H54 (cell line): ENCODE data around the gene THAP8.

Experiments used
- DNase-seq: peaks from one replicate; pipeline ENCODE4 v3.0.0; 2011; ENCODE audit warnings: low spot score, mixed read lengths; ENCODE audit not compliant: insufficient read length
- FAIRE-seq: peaks from 3 replicates; lab custom pipeline; 2011; peaks lifted over from hg19 to GRCh38; lab: Jason Lieb, UNC
- POLR2A ChIP-seq: IDR thresholded peaks from 2 replicates; pipeline ENCODE4 v1.6.1; 2011; ENCODE audit warnings: low read depth, mild to moderate bottlenecking, low read length

THAP8 gene

GRCh38 chr19:36006955-36007354, 47.1 kb downstream of the THAP8 start:
- no peak for TF ChIP-seq POLR2A
- DNase-seq (no peak), FAIRE-seq (no peak)

- no peak for TF ChIP-seq POLR2A
- FAIRE-seq (no peak), DNase-seq (no peak)
Observed at GRCh38 chr19:36003284-36003683, 50.8 kb downstream of the THAP8 start.

GRCh38 chr19:36001605-36002004, 52.5 kb downstream of the THAP8 start:
- DNase-seq, result no peak

GRCh38 chr19:35996777-35997176, 57.3 kb downstream of the THAP8 start:
- no peak for DNase-seq
- FAIRE-seq, result no peak
- no peak for TF ChIP-seq POLR2A

More at GRCh38 chr19:36001605-36002004, 52.5 kb downstream of the THAP8 start:
- TF ChIP-seq POLR2A, result no peak
- FAIRE-seq, result no peak

GRCh38 chr19:35995048-35995993, 58.8 kb downstream of the THAP8 start, which contains the start of gene SDHAF1:
Gene SDHAF1 (plus strand): TSS chr19:35995188. CDS start chr19:35995275, 87 bp downstream.
- FAIRE-seq (peak; percentile 79), DNase-seq (peak; percentile 99)
- TF ChIP-seq POLR2A, result peak; percentile 84; the same call in 1 of the 2 replicates

GRCh38 chr19:35993923-35994598, 60.0 kb downstream of the THAP8 start:
- DNase-seq, result no peak
- TF ChIP-seq POLR2A, result no peak
- no peak for FAIRE-seq

- TF ChIP-seq POLR2A, result no peak
- FAIRE-seq, result no peak
- no peak for DNase-seq
Observed at GRCh38 chr19:35992907-35993765, 60.9 kb downstream of the THAP8 start.

GRCh38 chr19:35991731-35992450, 62.2 kb downstream of the THAP8 start:
- FAIRE-seq, result no peak
- TF ChIP-seq POLR2A, result no peak
- DNase-seq, result no peak

GRCh38 chr19:35990771-35991730, 63.0 kb downstream of the THAP8 start:
- FAIRE-seq (no peak), DNase-seq (no peak)
- no peak for TF ChIP-seq POLR2A

- DNase-seq (no peak), FAIRE-seq (no peak)
- TF ChIP-seq POLR2A, result no peak
Observed at GRCh38 chr19:35990156-35990555, 63.9 kb downstream of the THAP8 start.

GRCh38 chr19:35988824-35989223, 65.3 kb downstream of the THAP8 start:
- DNase-seq (no peak), FAIRE-seq (no peak)
- TF ChIP-seq POLR2A, result no peak

- no peak for DNase-seq
- FAIRE-seq, result no peak
- TF ChIP-seq POLR2A, result no peak
Observed at GRCh38 chr19:35987571-35987896, 66.6 kb downstream of the THAP8 start.
